ENCODE measurements around the gene GKN2.

The GKN2 gene

DNA sequence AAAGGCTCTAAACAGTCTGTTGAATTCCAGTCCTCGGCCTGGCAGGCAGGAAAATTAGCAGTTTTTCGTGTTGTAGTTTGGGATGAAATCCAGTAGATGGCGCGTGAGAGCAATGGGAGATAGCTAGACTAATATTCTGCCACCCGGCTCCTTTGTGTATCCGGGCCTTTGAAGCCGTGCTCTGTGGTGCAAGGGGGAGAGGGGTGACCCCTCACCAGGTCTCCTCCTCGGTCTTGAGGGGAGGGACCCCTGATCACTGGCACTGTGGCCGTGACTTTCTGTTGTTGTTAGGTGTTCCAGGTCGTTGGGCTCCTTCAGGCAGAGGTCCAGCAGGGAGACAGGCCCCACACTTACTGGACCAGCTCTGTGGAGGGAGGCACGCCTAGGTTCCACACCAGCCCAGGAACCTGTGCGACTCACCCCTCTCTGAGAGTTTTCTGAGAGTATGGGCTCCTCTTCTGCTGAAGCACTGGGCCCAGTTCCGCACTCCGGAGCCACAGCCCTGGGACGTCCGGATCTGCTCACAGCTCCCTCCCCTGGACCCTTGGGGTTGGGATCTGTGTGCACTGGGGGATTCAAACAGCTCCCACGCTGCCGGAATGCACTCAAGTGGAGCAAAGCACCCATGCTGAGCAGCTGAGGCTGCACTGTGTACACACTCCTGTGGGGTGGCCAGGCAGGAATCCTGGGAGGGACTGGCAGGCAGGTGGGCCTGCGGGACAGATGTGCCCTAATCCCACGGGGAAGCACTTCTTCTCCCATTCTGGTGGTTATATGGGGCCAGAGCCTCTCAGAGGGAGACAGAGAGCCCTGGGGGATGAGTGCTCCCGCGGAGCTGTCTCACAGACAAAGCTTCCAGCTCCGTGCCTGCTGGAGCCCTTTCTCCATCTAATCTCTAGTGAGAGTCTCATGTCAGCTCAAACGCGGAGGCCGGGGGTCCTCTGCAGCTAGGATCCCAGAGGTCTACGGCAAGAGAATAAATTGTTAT, 8.8 kb downstream of the GKN2 start:
- TF ChIP-seq POLR2A (IDR thresholded peaks at IDR 0.05; ENCODE audit: low read depth, low read length): no peak
- peak; percentile 98 for FAIRE-seq

DNA sequence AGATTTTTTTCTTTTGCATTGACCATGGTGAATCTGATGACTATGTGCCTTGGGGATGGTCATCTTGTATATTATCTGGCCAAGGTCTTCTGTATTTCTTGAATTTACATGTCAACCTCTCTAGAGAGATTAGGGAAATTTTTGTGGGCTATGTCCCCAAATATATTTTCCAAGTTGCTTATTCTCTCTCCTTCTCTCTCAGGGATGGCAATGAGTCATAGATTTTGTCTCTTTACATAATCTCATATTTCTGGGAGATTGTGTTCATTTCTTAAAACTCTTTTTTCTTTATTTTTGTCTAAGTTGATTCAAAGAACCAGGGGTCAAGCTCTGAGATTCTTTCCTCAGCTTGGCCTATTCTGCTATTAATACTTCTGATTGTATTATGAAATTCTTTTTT, 9.9 kb downstream of the GKN2 start:
- FAIRE-seq: no peak
- TF ChIP-seq POLR2A (IDR thresholded peaks at IDR 0.05; ENCODE audit: low read depth, low read length): no peak
- no peak for DNase-seq (ENCODE audit: insufficient read length, low spot score)

More for the DNA sequence above, 8.8 kb downstream of the GKN2 start:
- DNase-seq (ENCODE audit: insufficient read length, low spot score): peak; percentile 37

GRCh38 chr2:68940369-68940768, 12.3 kb downstream of the GKN2 start:
- FAIRE-seq: no peak
- TF ChIP-seq POLR2A (IDR thresholded peaks at IDR 0.05; ENCODE audit: low read depth, low read length): no peak
- no peak for DNase-seq (ENCODE audit: insufficient read length, low spot score)

- no peak for TF ChIP-seq POLR2A (IDR thresholded peaks at IDR 0.05; ENCODE audit: low read depth, low read length)
- DNase-seq (ENCODE audit: insufficient read length, low spot score): no peak
- FAIRE-seq: no peak
Observed at GRCh38 chr2:68939962-68940361, 12.7 kb downstream of the GKN2 start.

GRCh38 chr2:68938938-68939337, 13.8 kb downstream of the GKN2 start:
- FAIRE-seq: no peak
- no peak for TF ChIP-seq POLR2A (IDR thresholded peaks at IDR 0.05; ENCODE audit: low read depth, low read length)
- DNase-seq (ENCODE audit: insufficient read length, low spot score): no peak

GRCh38 chr2:68937346-68938055, 15.2 kb downstream of the GKN2 start:
- TF ChIP-seq POLR2A (IDR thresholded peaks at IDR 0.05; ENCODE audit: low read depth, low read length): no peak
- no peak for DNase-seq (ENCODE audit: insufficient read length, low spot score)
- no peak for FAIRE-seq

DNA sequence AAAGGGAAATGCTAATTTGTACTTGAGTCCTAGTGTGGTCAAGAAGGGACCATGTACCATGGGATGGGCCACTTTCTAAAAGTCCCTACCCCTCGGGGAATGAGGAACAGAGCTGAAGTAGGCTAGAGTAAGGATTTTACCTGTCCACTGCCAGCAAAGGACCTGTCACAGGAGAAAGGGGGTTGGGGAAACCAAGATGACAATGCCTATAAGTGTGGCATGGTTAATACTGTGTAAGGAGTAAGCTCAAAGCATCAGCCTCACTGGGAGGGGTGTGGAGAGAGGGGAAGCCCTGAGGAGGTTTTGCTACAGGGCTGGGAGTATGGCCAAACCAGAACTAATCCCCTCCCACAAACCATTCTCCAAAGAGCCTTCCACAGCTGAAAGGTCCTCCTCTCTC, 15.8 kb downstream of the GKN2 start:
- DNase-seq (ENCODE audit: insufficient read length, low spot score): no peak
- FAIRE-seq: peak; percentile 64
- TF ChIP-seq POLR2A (IDR thresholded peaks at IDR 0.05; ENCODE audit: low read depth, low read length): no peak

DNA sequence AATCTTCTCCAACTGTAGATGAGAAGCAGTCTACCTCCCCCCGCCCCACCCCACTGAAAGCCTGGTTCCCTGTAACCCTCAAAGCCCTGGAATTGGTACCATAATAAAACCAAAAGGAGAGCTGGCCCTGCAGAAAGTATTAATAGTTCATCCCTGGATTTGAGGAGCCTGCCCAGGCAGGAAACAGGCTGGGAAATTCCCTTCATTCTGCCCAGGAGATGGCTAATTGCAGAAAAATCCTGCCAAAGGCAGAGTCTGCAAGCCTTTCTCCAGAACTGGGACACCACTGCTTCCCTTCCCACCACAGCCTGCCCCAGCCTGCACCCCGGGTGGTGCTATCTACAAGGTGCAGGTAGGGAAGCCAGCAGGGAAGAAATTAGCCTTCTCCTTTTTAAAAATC, 16.3 kb downstream of the GKN2 start:
- FAIRE-seq: peak; percentile 69
- TF ChIP-seq POLR2A (IDR thresholded peaks at IDR 0.05; ENCODE audit: low read depth, low read length): no peak
- no peak for DNase-seq (ENCODE audit: insufficient read length, low spot score)

DNA sequence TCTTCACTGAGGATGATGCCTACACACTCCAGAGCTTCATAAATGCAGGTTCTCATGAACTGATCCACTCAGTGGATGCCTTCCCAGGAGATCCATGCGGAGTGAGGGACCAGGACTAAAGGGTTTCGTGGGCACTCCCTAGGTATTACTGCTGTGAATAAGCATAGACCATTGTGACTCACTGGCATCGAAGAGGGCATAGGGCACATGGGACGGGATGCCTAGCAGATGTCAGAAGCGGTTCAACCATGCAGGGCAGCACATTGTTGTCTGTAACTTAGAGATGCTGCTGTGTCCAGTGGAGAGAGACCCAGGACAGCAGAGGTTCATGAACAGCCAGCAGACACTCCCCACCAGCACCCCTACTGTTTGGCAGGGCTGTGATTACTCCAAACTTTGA, 17.2 kb downstream of the GKN2 start:
- no peak for DNase-seq (ENCODE audit: insufficient read length, low spot score)
- TF ChIP-seq POLR2A (IDR thresholded peaks at IDR 0.05; ENCODE audit: low read depth, low read length): no peak
- no peak for FAIRE-seq

DNA sequence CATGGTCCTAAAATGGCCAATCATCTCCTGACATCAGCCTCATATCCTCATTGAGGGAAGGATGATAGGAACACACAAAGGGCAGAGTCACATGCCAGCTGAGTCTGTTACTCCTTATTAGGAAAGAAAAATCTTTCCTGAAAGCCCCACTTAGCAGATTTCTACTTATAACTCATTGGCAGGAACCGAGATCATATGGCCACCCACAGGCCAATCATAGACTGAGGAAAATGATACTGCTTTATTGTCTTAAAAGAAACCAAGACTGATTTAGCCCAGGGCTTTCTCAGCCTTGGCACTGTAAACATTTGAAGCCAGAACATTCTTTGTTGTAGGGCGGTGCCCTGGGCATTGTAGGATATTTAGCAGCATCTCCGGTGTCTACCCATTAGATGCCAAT, 18.7 kb downstream of the GKN2 start:
- no peak for DNase-seq (ENCODE audit: insufficient read length, low spot score)
- no peak for TF ChIP-seq POLR2A (IDR thresholded peaks at IDR 0.05; ENCODE audit: low read depth, low read length)
- FAIRE-seq: no peak

DNA sequence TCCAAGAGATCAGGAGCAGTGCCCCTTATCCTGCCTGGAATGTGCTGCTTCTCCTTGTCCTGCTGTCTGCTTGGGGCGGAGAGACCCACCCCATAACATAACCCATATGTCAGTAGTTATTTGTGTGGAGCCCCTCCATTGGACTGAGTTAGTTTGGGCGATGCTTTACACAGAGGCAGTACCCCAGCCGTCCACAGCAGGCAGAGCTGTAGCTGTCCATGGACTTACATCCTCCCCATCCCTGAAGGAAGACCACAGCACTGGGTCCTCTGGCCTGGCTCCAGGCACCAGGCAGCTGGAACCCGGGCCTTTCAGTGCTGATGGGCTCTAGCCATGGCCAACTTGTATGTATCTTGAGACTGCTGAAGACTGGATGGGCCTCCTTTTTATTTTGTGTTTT, 20.3 kb downstream of the GKN2 start:
- FAIRE-seq (no peak), DNase-seq (ENCODE audit: insufficient read length, low spot score) (no peak)
- no peak for TF ChIP-seq POLR2A (IDR thresholded peaks at IDR 0.05; ENCODE audit: low read depth, low read length)

DNA sequence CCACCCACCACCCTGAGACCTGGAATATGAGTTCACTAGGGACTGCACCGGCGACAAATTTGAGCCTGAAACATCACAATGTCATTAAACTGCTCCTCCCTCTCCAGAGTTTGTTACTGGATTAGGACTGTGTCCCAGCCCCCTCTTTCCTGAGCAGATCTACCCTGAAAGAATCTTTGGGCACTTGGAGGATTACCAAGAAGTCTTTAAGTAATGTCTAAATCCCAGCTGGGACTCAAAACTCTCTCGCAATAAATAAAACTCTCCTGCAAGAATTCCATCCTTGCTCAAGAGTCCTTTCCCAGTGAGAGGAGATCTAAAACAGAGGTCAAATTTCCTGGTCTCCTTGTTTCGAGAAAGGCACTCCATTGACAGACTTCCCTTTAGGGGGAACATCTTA, 20.9 kb downstream of the GKN2 start:
- no peak for TF ChIP-seq POLR2A (IDR thresholded peaks at IDR 0.05; ENCODE audit: low read depth, low read length)
- FAIRE-seq (no peak), DNase-seq (ENCODE audit: insufficient read length, low spot score) (no peak)

DNA sequence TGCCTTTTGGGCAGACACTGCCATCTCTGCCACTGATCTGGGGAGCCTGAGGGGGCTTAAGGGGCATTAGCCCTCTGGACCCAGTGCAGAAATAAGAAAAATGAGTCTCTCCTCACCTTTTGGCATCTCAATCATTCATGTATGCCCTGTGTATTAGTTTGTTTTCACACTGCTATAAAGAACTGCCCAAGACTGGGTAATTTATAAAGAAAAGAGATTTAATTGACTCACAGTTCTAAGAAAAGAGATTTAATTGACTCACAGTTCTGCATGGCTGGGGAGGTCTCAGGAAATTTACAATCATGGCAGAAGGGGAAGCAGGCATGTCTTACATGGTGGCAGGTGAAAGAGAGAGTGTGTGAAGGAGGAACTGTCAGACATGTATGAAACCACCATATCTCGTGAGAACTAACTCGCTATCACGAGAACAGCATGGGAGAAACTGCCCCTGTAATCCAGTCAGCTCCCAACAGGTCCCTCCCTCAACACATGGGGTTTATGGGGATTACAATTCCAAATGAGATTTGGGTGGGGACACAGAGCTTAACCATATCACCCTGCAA, 21.5 kb downstream of the GKN2 start:
- no peak for FAIRE-seq
- TF ChIP-seq POLR2A (IDR thresholded peaks at IDR 0.05; ENCODE audit: low read depth, low read length): no peak
- no peak for DNase-seq (ENCODE audit: insufficient read length, low spot score)

DNA sequence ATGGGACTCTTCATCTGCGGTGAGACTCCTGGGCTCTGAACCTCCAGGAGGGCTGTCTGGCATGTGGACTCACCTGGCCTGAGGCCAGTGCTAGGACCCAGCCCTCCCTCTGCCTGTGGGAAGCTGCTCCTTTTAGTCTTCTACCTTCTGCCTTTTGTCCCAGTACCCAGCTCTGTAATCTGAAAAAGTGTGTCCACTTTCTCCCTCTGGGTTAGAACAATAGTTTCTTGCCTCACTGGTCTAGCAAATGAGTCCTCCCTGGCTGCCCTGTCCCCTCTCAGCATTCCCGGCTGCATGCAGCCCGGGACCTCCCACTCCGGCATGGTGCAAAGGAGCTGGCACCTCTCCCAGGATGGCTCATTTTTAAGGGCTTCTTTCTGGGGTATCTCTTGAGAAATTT, 25.9 kb downstream of the GKN2 start:
- FAIRE-seq: no peak
- no peak for TF ChIP-seq POLR2A (IDR thresholded peaks at IDR 0.05; ENCODE audit: low read depth, low read length)
- DNase-seq (ENCODE audit: insufficient read length, low spot score): no peak
